ENCODE results near the gene ZNF740.
A peak's percentile ranks its signal among the peaks of the same experiment; 100 is the strongest.

ZNF740 gene

DNA sequence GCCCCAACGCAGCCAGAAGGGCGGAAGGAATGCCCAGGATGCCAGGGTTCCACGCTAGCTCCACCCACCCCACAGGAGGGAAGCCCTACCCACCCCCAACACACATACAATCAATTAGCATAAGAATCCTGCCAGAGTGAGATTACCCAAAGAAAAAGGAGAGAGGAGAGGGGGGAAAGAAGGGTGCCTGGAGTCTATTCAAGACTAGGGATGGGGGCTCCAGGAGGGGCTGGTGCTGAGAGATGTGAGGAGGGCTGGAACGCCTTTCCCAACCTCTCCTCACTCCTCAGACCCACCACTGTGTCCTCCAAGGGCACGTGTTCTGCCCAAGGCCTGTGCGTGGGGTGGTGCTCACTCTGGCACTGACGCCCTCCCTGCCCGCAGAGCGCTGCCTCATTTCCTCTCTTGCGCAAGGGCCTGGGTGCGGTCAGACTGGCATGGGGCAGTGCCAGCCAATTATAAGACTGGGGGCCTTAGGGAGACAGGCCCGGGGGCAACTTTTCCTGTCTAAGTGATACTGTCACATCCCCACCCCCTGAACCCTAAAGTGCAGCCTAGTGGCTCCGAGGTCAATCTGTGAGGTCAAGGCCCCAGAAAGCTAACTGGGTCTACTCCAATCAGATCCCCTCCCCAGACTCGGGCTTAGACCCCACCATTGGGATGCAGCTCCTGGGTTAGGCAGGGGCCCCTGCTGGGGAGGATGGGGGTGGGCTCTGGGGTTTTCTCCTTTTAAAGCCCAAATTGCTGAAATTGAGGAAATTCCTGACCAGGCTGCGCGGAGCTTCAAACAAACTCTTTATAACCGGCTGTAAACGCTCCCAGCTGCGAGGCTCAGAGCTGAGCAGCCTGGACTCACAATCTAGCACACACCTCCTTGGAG, 36.8 kb downstream of the ZNF740 start:
- no peak for DNase-seq

GRCh38 chr12:53217931-53218307, 37.4 kb downstream of the ZNF740 start:
- DNase-seq: no peak

DNA sequence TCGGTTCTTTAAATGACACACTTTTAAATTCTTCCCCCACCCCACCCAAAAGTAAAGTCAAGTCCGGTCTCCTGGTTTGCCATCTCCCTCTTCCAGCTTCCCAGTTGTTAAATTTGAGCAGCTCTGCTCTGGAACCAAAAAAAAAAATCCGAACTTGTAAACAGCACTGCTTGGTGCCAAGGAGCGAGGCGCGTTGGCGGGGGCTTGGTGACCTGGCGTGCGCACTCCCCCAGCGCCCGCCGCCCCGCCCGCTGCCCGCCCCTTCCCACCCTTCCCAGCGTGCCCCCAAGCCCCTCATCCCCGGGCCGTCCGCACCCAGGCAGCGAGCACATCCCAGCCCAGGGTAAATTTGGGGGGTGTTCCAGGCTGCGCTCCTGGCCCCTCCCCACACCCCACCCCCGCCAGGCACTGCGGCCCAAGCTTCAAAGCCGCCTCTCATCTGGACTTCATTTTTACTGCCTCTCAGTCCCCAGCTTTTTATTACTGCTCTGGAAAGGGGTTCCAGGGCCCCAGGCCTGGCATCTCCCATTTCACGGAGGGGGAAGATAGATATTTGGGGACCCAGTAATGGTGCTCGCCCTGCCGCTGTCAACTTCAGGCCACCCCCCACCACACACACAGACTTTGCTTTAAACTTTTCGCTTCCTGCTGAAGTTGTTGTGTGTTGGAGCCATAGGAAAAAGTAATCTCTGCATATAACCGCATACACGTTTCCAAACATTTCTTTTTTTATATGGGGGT, 38.2 kb downstream of the ZNF740 start:
- DNase-seq: no peak

- DNase-seq: no peak
Measured at GRCh38 chr12:53219292-53219955, 38.9 kb downstream of the ZNF740 start.

- DNase-seq: no peak
Measured at GRCh38 chr12:53219956-53220693, 39.6 kb downstream of the ZNF740 start.

DNA sequence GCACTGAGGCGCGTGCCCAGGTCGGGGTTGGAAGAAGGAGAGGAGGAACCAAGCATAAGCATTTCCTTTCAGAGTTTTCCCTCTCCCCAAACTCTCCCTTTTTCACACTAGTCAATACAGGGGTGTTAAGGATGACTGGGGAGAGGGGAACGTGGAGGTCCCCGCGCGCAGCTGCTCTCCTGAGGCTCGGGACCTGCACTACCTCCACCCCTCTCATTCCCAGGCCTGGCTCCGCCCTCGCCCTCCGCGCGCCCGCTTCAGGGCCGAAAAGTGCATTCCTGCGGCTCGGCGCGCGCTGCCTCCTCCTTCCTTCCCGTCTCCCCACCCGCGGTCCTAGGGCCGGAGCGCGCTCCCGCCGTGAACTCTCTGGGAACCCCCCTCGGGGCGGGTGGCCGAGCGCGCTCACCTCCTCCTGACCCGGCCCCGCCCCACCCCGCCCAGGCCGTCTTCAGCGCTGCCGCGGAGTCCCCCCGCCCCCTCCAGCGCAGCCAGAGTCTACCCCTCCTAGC, 40.2 kb downstream of the ZNF740 start:
- DNase-seq: peak; percentile 45

GRCh38 chr12:53221203-53222080, 40.9 kb downstream of the ZNF740 start:
- no peak for DNase-seq

DNA sequence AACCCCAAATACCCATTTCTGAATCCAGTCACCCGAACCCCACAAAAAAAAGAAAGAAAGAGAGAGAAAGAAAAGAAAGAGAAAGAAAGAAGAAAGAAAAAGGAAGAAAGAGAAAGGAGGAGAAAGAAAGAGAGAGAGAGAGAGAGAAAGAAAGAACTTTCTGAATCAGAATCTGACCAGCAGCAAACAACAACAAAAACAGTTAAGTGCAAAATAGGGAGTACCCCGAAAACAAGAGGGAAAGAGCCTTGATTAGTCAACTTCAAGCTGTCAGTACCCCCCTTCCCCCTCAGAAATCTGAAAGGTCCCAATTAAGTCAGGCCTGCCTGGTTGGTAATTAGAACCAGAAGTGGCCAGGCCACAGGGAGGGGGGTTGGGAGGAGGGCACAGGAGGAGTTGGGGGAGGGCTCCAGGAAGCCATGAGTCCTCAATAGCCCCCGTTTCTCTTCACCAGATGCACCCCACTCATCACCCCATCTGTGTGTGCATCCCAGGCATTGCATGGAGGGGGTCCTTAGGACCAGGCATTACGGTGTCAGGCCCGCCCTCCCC, 41.7 kb downstream of the ZNF740 start:
- no peak for DNase-seq

- no peak for DNase-seq
Measured at GRCh38 chr12:53222806-53223261, 42.3 kb downstream of the ZNF740 start.

GRCh38 chr12:53223389-53224060, 43.0 kb downstream of the ZNF740 start:
- DNase-seq: no peak

DNA sequence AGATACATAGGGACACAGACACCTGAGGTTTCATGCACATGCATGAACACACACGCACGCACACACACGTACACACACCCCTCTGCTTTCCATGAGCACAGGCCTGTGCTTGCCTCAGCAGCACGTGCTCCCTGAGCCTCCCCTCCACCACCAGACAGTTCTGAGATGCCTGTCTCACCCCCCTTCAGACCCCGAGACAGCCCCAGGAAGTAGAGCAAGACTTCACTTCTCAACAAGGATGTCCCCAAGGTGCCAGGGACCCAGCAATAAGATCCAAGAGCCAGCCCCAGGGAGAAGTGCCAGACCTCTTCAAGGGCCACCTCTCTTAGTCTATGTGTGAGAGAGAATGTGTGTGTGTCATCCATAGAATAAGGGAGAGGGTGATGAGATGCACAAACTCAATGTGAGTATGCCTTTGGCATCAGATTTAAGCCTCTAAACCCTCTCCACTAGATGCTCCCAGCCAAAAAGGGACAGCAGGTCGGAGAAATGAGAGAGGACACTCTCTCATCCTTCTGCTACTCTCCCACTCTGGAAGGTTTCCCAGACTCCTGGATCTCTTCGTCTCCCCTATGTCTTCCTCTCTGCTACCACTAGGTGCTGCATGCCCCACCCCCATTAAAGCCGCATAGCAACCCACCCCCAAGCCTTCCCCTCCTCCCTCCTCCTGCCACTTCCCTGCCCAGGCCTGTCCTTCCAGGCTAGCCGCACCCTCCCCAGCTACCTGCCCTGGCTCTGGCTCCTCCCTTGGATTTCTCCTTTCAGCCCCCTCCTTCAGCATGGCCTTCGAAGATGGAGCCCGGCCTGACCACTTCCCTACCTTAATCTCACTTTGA, 43.8 kb downstream of the ZNF740 start:
- DNase-seq: no peak

DNA sequence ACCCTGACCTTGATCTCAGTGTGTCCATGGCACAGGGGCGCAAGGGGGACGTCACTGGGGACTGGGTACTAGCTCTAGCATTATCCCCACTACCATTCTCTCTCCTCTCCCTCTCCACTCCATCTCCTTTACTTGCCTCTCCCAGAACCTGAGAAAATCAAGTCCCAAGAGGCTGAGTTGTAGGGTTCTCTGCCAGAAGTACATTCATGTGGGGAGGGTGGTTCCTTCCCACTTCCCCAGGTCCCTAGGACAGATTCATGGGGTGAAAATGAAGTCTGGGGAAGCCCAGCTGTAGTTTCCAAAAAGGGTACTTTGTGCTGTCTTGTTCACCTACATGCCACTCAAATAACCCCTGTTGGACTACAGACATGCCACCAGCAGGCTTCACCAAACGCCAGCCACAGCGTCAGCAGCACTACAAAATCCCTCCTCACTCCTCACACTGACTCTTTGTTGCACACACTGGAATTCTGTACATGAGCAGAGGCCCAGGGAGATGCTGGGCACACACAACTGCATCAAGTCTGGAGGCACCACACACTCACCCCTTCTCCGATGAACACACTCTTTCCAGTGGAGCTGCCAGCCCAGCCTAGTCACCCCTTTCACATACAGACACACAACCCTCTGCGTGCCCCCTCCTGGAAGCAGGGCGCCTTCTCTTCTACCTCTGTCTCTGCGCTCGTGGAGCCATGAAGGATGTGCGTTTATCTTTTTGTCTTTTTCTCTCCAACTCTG, 44.5 kb downstream of the ZNF740 start:
- no peak for DNase-seq

- DNase-seq: no peak
Measured at GRCh38 chr12:53225635-53226424, 45.3 kb downstream of the ZNF740 start.

- DNase-seq: no peak
Measured at GRCh38 chr12:53226815-53227214, 46.3 kb downstream of the ZNF740 start.

- no peak for DNase-seq
Measured at GRCh38 chr12:53227341-53227740, 46.8 kb downstream of the ZNF740 start.

DNA sequence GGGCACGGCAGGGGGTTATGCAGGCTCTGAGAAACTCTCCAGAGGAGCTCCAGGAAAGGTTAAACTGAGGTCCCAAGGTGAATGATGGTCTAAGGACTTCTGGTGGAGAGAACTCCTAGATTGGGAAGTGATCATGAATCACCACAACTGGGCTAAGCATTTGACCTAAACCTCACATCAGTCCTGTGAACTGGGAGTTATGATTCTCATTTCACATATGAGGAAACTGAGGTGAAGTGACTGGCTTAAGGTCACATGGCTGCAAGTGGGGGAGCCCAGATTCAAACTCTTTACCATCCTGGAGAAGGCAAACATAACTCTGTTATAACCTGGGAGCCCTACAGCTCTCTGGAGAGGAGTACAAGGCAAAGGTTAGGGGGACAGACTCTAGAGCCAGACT, 47.3 kb downstream of the ZNF740 start:
- DNase-seq: no peak

DNA sequence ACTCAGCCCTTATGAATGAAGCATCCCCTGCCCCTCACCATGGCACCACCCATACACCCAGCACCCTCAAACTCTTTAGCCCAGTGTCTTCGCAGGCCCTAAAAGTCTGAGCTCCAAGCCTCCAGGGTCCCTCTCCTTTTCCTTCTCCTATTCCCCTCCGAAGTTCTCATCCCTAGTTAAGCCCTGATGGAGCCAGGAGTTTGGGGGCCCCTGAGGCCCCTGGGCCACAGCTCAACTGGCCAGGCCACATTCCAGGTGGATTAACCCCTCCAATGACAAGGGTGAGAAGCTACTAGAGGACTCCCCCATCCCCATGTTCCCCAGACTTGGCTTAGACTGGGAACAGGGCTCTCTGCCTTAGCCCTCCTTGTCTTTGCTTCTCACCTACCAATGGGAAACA, 48.9 kb downstream of the ZNF740 start:
- DNase-seq: no peak

All from SIG-M5 (cell line).